ENCODE results near the gene ANKLE2.

Gene ANKLE2

GRCh38 chr12:132723015-132723763, 38.4 kb downstream of the ANKLE2 start:
- no peak overlapping the region for H3K4me3 ChIP-seq (ENCODE audit: insufficient read depth, low read depth, low read length)
- no peaks in the 10 kb centered on the region for H3K4me1 ChIP-seq (ENCODE audit: control insufficient read depth, insufficient read depth, low read length)
- no peak overlapping the region for H3K27ac ChIP-seq (ENCODE audit: insufficient read depth, low read depth, low read length, poor library complexity, severe bottlenecking)
- WGBS, 2 experiments = 94 to 96% methylated on average over 30 of the region's 30 CpGs
- H3K36me3 ChIP-seq (ENCODE audit: control insufficient read depth, insufficient read depth, low read length) = peaks cover 53% of the 10 kb centered on the region
- H3K27me3 ChIP-seq (ENCODE audit: control insufficient read depth, insufficient read depth, low read length, poor library complexity, severe bottlenecking) = no peaks in the 10 kb centered on the region
- no peaks in the 10 kb centered on the region for H3K9me3 ChIP-seq (ENCODE audit: control insufficient read depth, low read length)

- Histone ChIP-seq H3K27ac (ENCODE audit: insufficient read depth, low read depth, low read length, poor library complexity, severe bottlenecking) (no peak overlapping the region), H3K4me3 (ENCODE audit: insufficient read depth, low read depth, low read length) (no peak overlapping the region), H3K9me3 (ENCODE audit: control insufficient read depth, low read length) (no peaks in the 10 kb centered on the region), H3K36me3 (ENCODE audit: control insufficient read depth, insufficient read depth, low read length) (peaks cover 32% of the 10 kb centered on the region), H3K4me1 (ENCODE audit: control insufficient read depth, insufficient read depth, low read length) (no peaks in the 10 kb centered on the region), H3K27me3 (ENCODE audit: control insufficient read depth, insufficient read depth, low read length, poor library complexity, severe bottlenecking) (no peaks in the 10 kb centered on the region)
- 95 to 96% methylated on average over 25 of the region's 25 CpGs for WGBS, 2 experiments
Measured at GRCh38 chr12:132720606-132721345, 40.9 kb downstream of the ANKLE2 start.

- 93 to 95% methylated on average over 12 of the region's 12 CpGs for WGBS, 2 experiments
- Histone ChIP-seq H3K36me3 (ENCODE audit: control insufficient read depth, insufficient read depth, low read length) (peaks cover 33% of the 10 kb centered on the region), H3K27ac (ENCODE audit: insufficient read depth, low read depth, low read length, poor library complexity, severe bottlenecking) (no peak overlapping the region), H3K4me3 (ENCODE audit: insufficient read depth, low read depth, low read length) (no peak overlapping the region), H3K27me3 (ENCODE audit: control insufficient read depth, insufficient read depth, low read length, poor library complexity, severe bottlenecking) (no peaks in the 10 kb centered on the region), H3K4me1 (ENCODE audit: control insufficient read depth, insufficient read depth, low read length) (no peaks in the 10 kb centered on the region), H3K9me3 (ENCODE audit: control insufficient read depth, low read length) (no peaks in the 10 kb centered on the region)
Measured at GRCh38 chr12:132719954-132720324, 41.7 kb downstream of the ANKLE2 start.

GRCh38 chr12:132719141-132719953, 42.3 kb downstream of the ANKLE2 start:
- Histone ChIP-seq H3K4me1 (ENCODE audit: control insufficient read depth, insufficient read depth, low read length) (no peaks in the 10 kb centered on the region), H3K4me3 (ENCODE audit: insufficient read depth, low read depth, low read length) (no peak overlapping the region), H3K27ac (ENCODE audit: insufficient read depth, low read depth, low read length, poor library complexity, severe bottlenecking) (no peak overlapping the region), H3K36me3 (ENCODE audit: control insufficient read depth, insufficient read depth, low read length) (peaks cover 35% of the 10 kb centered on the region), H3K9me3 (ENCODE audit: control insufficient read depth, low read length) (no peaks in the 10 kb centered on the region), H3K27me3 (ENCODE audit: control insufficient read depth, insufficient read depth, low read length, poor library complexity, severe bottlenecking) (no peaks in the 10 kb centered on the region)
- WGBS, 2 experiments = 94% methylated on average over 31 of the region's 31 CpGs

GRCh38 chr12:132718644-132719043, 43.0 kb downstream of the ANKLE2 start:
- H3K9me3 ChIP-seq (ENCODE audit: control insufficient read depth, low read length) = no peaks in the 10 kb centered on the region
- H3K27me3 ChIP-seq (ENCODE audit: control insufficient read depth, insufficient read depth, low read length, poor library complexity, severe bottlenecking) = no peaks in the 10 kb centered on the region
- no peaks in the 10 kb centered on the region for H3K4me1 ChIP-seq (ENCODE audit: control insufficient read depth, insufficient read depth, low read length)
- peaks cover 28% of the 10 kb centered on the region for H3K36me3 ChIP-seq (ENCODE audit: control insufficient read depth, insufficient read depth, low read length)
- H3K27ac ChIP-seq (ENCODE audit: insufficient read depth, low read depth, low read length, poor library complexity, severe bottlenecking) = peak overlapping the region; percentile 16
- WGBS, 2 experiments = 94 to 96% methylated on average over 21 of the region's 21 CpGs
- no peak overlapping the region for H3K4me3 ChIP-seq (ENCODE audit: insufficient read depth, low read depth, low read length)

GRCh38 chr12:132717531-132718387, 43.9 kb downstream of the ANKLE2 start:
- Histone ChIP-seq H3K4me3 (ENCODE audit: insufficient read depth, low read depth, low read length) (no peak overlapping the region), H3K36me3 (ENCODE audit: control insufficient read depth, insufficient read depth, low read length) (peaks cover 20% of the 10 kb centered on the region)
- 96% methylated on average over 60 of the region's 61 CpGs for WGBS, 2 experiments

GRCh38 chr12:132717011-132717410, 44.6 kb downstream of the ANKLE2 start:
- Histone ChIP-seq H3K9me3 (ENCODE audit: control insufficient read depth, low read length) (no peaks in the 10 kb centered on the region), H3K27ac (ENCODE audit: insufficient read depth, low read depth, low read length, poor library complexity, severe bottlenecking) (no peak overlapping the region), H3K4me1 (ENCODE audit: control insufficient read depth, insufficient read depth, low read length) (no peaks in the 10 kb centered on the region), H3K36me3 (ENCODE audit: control insufficient read depth, insufficient read depth, low read length) (peaks cover 20% of the 10 kb centered on the region), H3K27me3 (ENCODE audit: control insufficient read depth, insufficient read depth, low read length, poor library complexity, severe bottlenecking) (no peaks in the 10 kb centered on the region), H3K4me3 (ENCODE audit: insufficient read depth, low read depth, low read length) (no peak overlapping the region)
- 90% methylated on average over 17 of the region's 17 CpGs for WGBS, 2 experiments

More at GRCh38 chr12:132717531-132718387, 43.9 kb downstream of the ANKLE2 start:
- H3K27ac ChIP-seq (ENCODE audit: insufficient read depth, low read depth, low read length, poor library complexity, severe bottlenecking) = no peak overlapping the region
- H3K4me1 ChIP-seq (ENCODE audit: control insufficient read depth, insufficient read depth, low read length) = no peaks in the 10 kb centered on the region
- H3K9me3 ChIP-seq (ENCODE audit: control insufficient read depth, low read length) = no peaks in the 10 kb centered on the region
- H3K27me3 ChIP-seq (ENCODE audit: control insufficient read depth, insufficient read depth, low read length, poor library complexity, severe bottlenecking) = no peaks in the 10 kb centered on the region

GRCh38 chr12:132716356-132716755, 45.3 kb downstream of the ANKLE2 start:
- Histone ChIP-seq H3K27ac (ENCODE audit: insufficient read depth, low read depth, low read length, poor library complexity, severe bottlenecking) (no peak overlapping the region), H3K9me3 (ENCODE audit: control insufficient read depth, low read length) (no peaks in the 10 kb centered on the region), H3K27me3 (ENCODE audit: control insufficient read depth, insufficient read depth, low read length, poor library complexity, severe bottlenecking) (no peaks in the 10 kb centered on the region), H3K4me1 (ENCODE audit: control insufficient read depth, insufficient read depth, low read length) (no peaks in the 10 kb centered on the region), H3K36me3 (ENCODE audit: control insufficient read depth, insufficient read depth, low read length) (peaks cover 17% of the 10 kb centered on the region), H3K4me3 (ENCODE audit: insufficient read depth, low read depth, low read length) (no peak overlapping the region)
- WGBS, 2 experiments = 86 to 88% methylated on average over 11 of the region's 11 CpGs

GRCh38 chr12:132715874-132716273, 45.8 kb downstream of the ANKLE2 start:
- WGBS, 2 experiments = 88 to 89% methylated on average over 9 of the region's 9 CpGs
- Histone ChIP-seq H3K4me3 (ENCODE audit: insufficient read depth, low read depth, low read length) (no peak overlapping the region), H3K4me1 (ENCODE audit: control insufficient read depth, insufficient read depth, low read length) (no peaks in the 10 kb centered on the region), H3K36me3 (ENCODE audit: control insufficient read depth, insufficient read depth, low read length) (peaks cover 17% of the 10 kb centered on the region), H3K27me3 (ENCODE audit: control insufficient read depth, insufficient read depth, low read length, poor library complexity, severe bottlenecking) (no peaks in the 10 kb centered on the region), H3K27ac (ENCODE audit: insufficient read depth, low read depth, low read length, poor library complexity, severe bottlenecking) (no peak overlapping the region), H3K9me3 (ENCODE audit: control insufficient read depth, low read length) (no peaks in the 10 kb centered on the region)
